K562 (cell line): Measurements from ENCODE around the gene EFHB. TPM values are rescaled to one million over a fixed set of nuclear protein-coding genes. Genes with fewer than 3 reads are reported as not detected.

ENCODE experiments used
- ATAC-seq: fragments of 200-7000 bp; cut with Tn5 transposase; 3 replicates; pipeline ENCODE4 v1.9.1; 2020; ENCODE audit warnings: moderate library complexity
- BruUV-seq: library from RNA; stranded (reverse); fragments of 400-500 nt; replicated peaks from 2 replicates; lab custom pipeline; 2021; lab: Mats Ljungman, UMichigan
- CTCF ChIA-PET: fragments of 300-600 bp; formaldehyde crosslinking; extraction: SDS; loops from one replicate; lab custom pipeline; 2021; ENCODE audit warnings: low intra/inter-chr PET ratio; lab: Yijun Ruan, JAX
- POLR2A ChIA-PET: fragments of 300-600, 350-650 bp; sonication (Branson Sonifier 250); formaldehyde crosslinking; extraction: SDS; loops from one replicate; lab custom pipeline; 2021; ENCODE audit warnings: antibody characterized with exemption, inconsistent platforms; lab: Yijun Ruan, JAX
- DNase-seq, 4 experiments: peaks; one replicate each; pipeline versions ENCODE4 v3.0.0 to v3.0.0-alpha.2; 2011 to 2018; ENCODE audit warnings: low spot score in 3 of 4, mixed read lengths in 3 of 4; ENCODE audit errors: extremely low read depth in 1 of 4
- FAIRE-seq: peaks from 2 replicates; lab custom pipeline; 2011; peaks lifted over from hg19 to GRCh38; lab: Jason Lieb, UNC
- H2AFZ ChIP-seq: 2 replicates; pipeline ENCODE4 v1.6.0; 2011; ENCODE audit warnings: low read depth, low read length, control low read depth, inconsistent platforms
- H3K27ac ChIP-seq: fragments of 200-600 bp; 3 replicates; pipeline ENCODE4 v1.8.0; 2011; ENCODE audit warnings: low read depth, mild to moderate bottlenecking, control low read depth, inconsistent platforms, low read length, moderate library complexity, mixed read lengths; ENCODE audit errors: extremely low read depth
- H3K27me3 ChIP-seq, 2 experiments: fragments of 300-600 bp in 1 of 2; 2 replicates in 1 of 2; 3 replicates in 1 of 2; pipeline versions ENCODE4 v1.6.0 to v1.8.0; 2011; ENCODE audit warnings: inconsistent platforms in 2 of 2, low read length in 2 of 2, mild to moderate bottlenecking in 1 of 2, mixed read lengths in 1 of 2, moderate library complexity in 1 of 2; ENCODE audit not compliant: control insufficient read depth in 2 of 2, insufficient read depth in 2 of 2
- H3K36me3 ChIP-seq: fragments of 300-600 bp; 3 replicates; pipeline ENCODE4 v1.8.0; 2011; ENCODE audit warnings: mild to moderate bottlenecking, low read length, inconsistent platforms; ENCODE audit not compliant: control insufficient read depth, insufficient read depth
- H3K4me1 ChIP-seq, 2 experiments: fragments of 200-600 bp in 1 of 2; replicated peaks in 1 of 2; 2 replicates in 1 of 2; 3 replicates in 1 of 2; pipeline versions ENCODE4 v1.5.1 to v1.8.0; 2011; ENCODE audit warnings: inconsistent platforms in 2 of 2, low read length in 2 of 2, mild to moderate bottlenecking in 1 of 2, mixed read lengths in 1 of 2, moderate library complexity in 1 of 2; ENCODE audit not compliant: control insufficient read depth in 2 of 2, insufficient read depth in 2 of 2
- H3K4me2 ChIP-seq: 2 replicates; pipeline ENCODE4 v1.6.1; 2011; ENCODE audit warnings: low read length, control low read depth, inconsistent platforms, mixed read lengths; ENCODE audit not compliant: insufficient read depth
- H3K4me3 ChIP-seq: fragments of 200-600 bp; sonication (generic), shearing (Covaris generic); 2 replicates; pipeline ENCODE4 v1.5.1; 2016; ENCODE audit warnings: control low read depth, inconsistent platforms
- H3K79me2 ChIP-seq: fragments of 200-600 bp; 3 replicates; pipeline ENCODE4 v1.8.0; 2011; ENCODE audit warnings: low read length, inconsistent platforms; ENCODE audit not compliant: control insufficient read depth, insufficient read depth
- H3K9ac ChIP-seq, 2 experiments: 2 replicates each; pipeline versions ENCODE4 v1.6.0 to v1.6.1; 2011; ENCODE audit warnings: low read depth in 2 of 2, low read length in 2 of 2, control low read depth in 1 of 2, inconsistent platforms in 1 of 2, mild to moderate bottlenecking in 1 of 2, mixed read lengths in 1 of 2; ENCODE audit not compliant: insufficient read depth in 1 of 2
- H3K9me1 ChIP-seq: one replicate; pipeline ENCODE4 v1.6.0; 2011; ENCODE audit warnings: inconsistent platforms, mild to moderate bottlenecking, low read length, moderate library complexity; ENCODE audit not compliant: control insufficient read depth, insufficient read depth
- H3K9me3 ChIP-seq: replicated peaks from 2 replicates; pipeline ENCODE4 v1.5.1; 2011; ENCODE audit warnings: low read depth, low read length, inconsistent platforms; ENCODE audit not compliant: control insufficient read depth, insufficient read depth
- H4K20me1 ChIP-seq: replicated peaks from 2 replicates; pipeline ENCODE4 v1.6.1; 2011; ENCODE audit warnings: low read length, inconsistent platforms, mixed read lengths; ENCODE audit not compliant: control insufficient read depth, insufficient read depth
- C11orf30 ChIP-seq: fragments of 450-650 bp; IDR thresholded peaks from 2 replicates; pipeline ENCODE4 v1.6.1; 2016; ENCODE audit warnings: low read depth, mild to moderate bottlenecking
- HDAC3 ChIP-seq: fragments of 450-650 bp; IDR thresholded peaks from 2 replicates; pipeline ENCODE4 v1.6.1; 2018; ENCODE audit warnings: borderline replicate concordance, mild to moderate bottlenecking, moderate library complexity; ENCODE audit not compliant: partially characterized antibody
- MTA2 ChIP-seq: fragments of 450-650 bp; IDR thresholded peaks from 2 replicates; pipeline ENCODE4 v1.6.1; 2016; ENCODE audit warnings: low read depth
- RBM17 ChIP-seq: fragments of 200-400 bp; formaldehyde crosslinking; IDR thresholded peaks from 2 replicates; pipeline ENCODE4 v1.6.1; 2017; ENCODE audit warnings: low read depth, mild to moderate bottlenecking, low read length, borderline replicate concordance
- ZNF121 ChIP-seq: sonication (generic); formaldehyde crosslinking; conservative IDR thresholded peaks from 2 replicates; pipeline ENCODE4 v1.8.0; 2022; ENCODE audit warnings: missing genetic modification reagents
- ZNF134 ChIP-seq: fragments of 250-450 bp; sonication (Bioruptor Pico); conservative IDR thresholded peaks from 2 replicates; pipeline ENCODE4 v1.4.0; 2020
- WGBS: fragments of 100-300 bp; shearing (Covaris generic); methylation state at CpG from one replicate; pipeline ENCODE4 v1.1.6; 2016; ENCODE audit warnings: low coverage, mixed read lengths; ENCODE audit not compliant: insufficient coverage; ENCODE audit errors: missing lambda C conversion rate; 5-methylcytosine and 5-hydroxymethylcytosine counted together
- in situ Hi-C: fragments of 300-500 bp; cut with MboI; formaldehyde crosslinking; loops from 4 replicates; pipeline ENCODE4 v1.15.0; 2018; ENCODE audit warnings: inconsistent platforms, mixed read lengths
- intact Hi-C: fragments of 100-400 bp; cut with micrococcal nuclease; formaldehyde crosslinking; loops from 2 replicates; pipeline ENCODE4 v1.14.2; 2022
- polyA plus RNA-seq, 8 experiments: library from polyadenylated mRNA; depleted of rRNA in 4 of 8; stranded (reverse) in 5 of 8; unstranded in 3 of 8; fragments of >200 nt; fragmentation: Nextera tagmentation in 2 of 8; fragmentation: Illumina TruSeq in 1 of 8; extraction: Ambion mirVana in 2 of 8; extraction: Trizol in 1 of 8; gene quantifications; 2 replicates each; pipeline versions ENCODE4 v1.2.1 to v1.2.3, GENCODE V29; 2011 to 2014; ENCODE audit warnings: inconsistent platforms in 1 of 8, missing spikeins in 1 of 8
- total RNA-seq, 7 experiments: library from RNA; depleted of rRNA in 6 of 7; stranded (reverse); fragments of >200 nt in 6 of 7; fragmentation: Illumina TruSeq in 2 of 7; extraction: Trizol in 2 of 7; gene quantifications; 2 replicates each; pipeline versions ENCODE4 v1.2.1 to v1.2.3, GENCODE V29; 2011 to 2021; ENCODE audit warnings: low replicate concordance in 1 of 7
- TF ChIP-seq, protein P1 (sequence below), 2 experiments: fragments of 450-650 bp; IDR thresholded peaks; 2 replicates each; pipeline ENCODE4 v1.6.1; 2016; ENCODE audit warnings: mild to moderate bottlenecking in 2 of 2, borderline replicate concordance in 1 of 2, low read depth in 1 of 2, moderate library complexity in 1 of 2
- TF ChIP-seq, protein P2 (sequence below): fragments of 250-450 bp; sonication (Bioruptor Pico); IDR thresholded peaks from 2 replicates; pipeline ENCODE4 v1.5.0; 2021
- TF ChIP-seq, protein P3 (sequence below): fragments of 250-450 bp; sonication (Bioruptor Pico); IDR thresholded peaks from 2 replicates; pipeline ENCODE4 v1.9.0; 2021; ENCODE audit warnings: mild to moderate bottlenecking, inconsistent platforms

EFHB gene
- total and polyA plus RNA-seq, 9 of the 15 experiments (the other 6 are each of a cell fraction or from before 2014, with no cell fraction given) = 1.5 to 4.0 (median 1.8) TPM

DNA sequence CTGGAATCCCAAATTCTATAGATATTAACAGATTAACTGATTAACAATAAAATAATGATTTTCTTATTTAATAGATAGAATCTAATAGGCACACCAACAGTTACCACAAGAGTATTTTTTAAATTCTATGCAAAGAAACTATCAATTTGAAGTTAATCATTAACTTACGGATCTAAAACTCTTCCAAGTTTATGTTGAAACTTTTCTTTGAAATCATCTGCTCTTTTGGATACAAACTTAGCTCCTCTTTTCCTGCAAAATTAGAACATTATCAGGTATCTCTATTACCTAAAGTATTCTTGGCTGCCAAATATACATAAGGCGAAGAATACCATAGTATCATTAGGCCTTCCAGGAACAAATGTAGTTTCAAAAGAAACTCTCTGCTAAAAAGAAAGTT, 34.8 kb downstream of the EFHB start:
- POLR2A ChIA-PET = interaction anchor here (0.6 to 3.0 kb wide), 2 partner anchors 11 to 51 kb away, joined by 3 to 12 read pairs; no protein-coding TSS in a partner anchor
- 86% methylated on average over 2 of the region's 2 CpGs for WGBS
- in situ Hi-C loops = no loop called here
- no peak overlapping the region for H3K4me2 ChIP-seq
- CTCF ChIA-PET = no interaction called here
- no peaks in the 10 kb centered on the region; a peak in 1 of 5 replicates for H3K4me1 ChIP-seq
- H3K9me3 ChIP-seq = no peaks in the 10 kb centered on the region
- no peak overlapping the region for H2AFZ ChIP-seq
- no peaks in the 10 kb centered on the region for H3K27me3 ChIP-seq
- H4K20me1 ChIP-seq = no peaks in the 10 kb centered on the region
- H3K79me2 ChIP-seq = no peaks in the 10 kb centered on the region
- intact Hi-C loops = no loop called here
- no peak overlapping the region for H3K27ac ChIP-seq
- no peak overlapping the region for H3K4me3 ChIP-seq
- BruUV-seq = no TSS peak
- no peak for ATAC-seq
- no peak overlapping the region for H3K9ac ChIP-seq
- no peak for DNase-seq
- no peak for FAIRE-seq
- no peaks in the 10 kb centered on the region for H3K36me3 ChIP-seq
- TF ChIP-seq ZNF121 = no peak
- no peak for TF ChIP-seq RBM17
- no peak for TF ChIP-seq C11orf30
- TF ChIP-seq, protein P1, sequence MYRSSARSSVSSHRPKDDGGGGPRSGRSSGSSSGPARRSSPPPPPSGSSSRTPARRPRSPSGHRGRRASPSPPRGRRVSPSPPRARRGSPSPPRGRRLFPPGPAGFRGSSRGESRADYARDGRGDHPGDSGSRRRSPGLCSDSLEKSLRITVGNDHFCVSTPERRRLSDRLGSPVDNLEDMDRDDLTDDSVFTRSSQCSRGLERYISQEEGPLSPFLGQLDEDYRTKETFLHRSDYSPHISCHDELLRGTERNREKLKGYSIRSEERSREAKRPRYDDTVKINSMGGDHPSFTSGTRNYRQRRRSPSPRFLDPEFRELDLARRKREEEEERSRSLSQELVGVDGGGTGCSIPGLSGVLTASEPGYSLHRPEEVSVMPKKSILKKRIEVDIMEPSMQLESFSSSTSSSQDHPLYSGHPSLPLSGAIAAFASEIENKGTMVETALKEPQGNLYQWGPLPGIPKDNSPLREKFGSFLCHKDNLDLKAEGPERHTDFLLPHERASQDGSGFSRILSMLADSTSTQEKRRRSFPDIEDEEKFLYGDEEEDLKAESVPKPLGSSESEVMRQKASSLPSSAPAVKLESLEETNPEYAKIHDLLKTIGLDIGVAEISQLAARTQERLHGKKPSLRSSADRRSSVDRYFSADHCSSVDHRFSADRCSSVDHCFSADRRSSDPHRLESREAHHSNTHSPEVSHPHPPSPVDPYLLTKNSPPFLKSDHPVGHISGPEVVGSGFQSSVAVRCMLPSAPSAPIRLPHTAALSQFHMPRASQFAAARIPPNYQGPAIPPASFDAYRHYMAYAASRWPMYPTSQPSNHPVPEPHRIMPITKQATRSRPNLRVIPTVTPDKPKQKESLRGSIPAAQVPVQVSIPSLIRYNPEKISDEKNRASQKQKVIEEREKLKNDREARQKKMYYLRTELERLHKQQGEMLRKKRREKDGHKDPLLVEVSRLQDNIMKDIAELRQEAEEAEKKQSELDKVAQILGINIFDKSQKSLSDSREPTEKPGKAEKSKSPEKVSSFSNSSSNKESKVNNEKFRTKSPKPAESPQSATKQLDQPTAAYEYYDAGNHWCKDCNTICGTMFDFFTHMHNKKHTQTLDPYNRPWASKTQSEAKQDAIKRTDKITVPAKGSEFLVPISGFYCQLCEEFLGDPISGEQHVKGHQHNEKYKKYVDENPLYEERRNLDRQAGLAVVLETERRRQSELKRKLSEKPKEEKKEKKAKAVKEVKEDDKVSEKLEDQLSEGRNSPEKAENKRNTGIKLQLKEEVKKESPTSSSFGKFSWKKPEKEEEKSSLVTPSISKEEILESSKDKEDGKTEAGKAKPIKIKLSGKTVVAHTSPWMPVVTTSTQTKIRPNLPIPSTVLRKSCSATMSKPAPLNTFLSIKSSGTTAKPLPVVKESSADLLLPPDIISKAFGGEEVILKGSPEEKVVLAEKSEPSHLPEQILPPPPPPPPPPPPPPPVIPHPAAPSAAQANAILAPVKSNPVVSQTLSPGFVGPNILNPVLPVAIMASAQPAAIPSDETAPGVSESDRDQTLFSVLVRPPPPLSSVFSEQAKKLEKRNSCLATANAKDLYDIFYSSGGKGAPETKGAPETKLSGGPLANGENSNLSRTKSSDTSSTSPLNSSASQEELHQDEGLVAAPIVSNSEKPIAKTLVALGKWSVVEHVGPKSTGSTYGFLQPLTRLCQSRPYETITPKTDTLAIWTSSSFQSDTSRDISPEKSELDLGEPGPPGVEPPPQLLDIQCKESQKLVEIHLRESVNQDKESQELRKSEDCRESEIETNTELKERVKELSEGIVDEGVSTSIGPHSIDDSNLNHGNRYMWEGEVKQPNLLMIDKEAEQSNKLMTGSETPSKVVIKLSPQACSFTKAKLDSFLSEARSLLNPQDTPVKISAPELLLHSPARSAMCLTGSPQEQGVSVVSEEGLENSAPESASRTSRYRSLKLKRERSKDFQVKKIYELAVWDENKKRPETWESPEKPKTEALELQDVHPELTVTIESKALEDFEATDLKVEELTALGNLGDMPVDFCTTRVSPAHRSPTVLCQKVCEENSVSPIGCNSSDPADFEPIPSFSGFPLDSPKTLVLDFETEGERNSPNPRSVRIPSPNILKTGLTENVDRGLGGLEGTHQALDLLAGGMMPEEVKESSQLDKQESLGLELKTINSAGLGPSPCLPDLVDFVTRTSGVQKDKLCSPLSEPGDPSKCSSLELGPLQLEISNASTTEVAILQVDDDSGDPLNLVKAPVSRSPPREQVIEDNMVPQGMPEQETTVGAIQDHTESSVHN (IDR thresholded peaks at IDR 0.05; ENCODE audit: borderline replicate concordance in 1 of 2, low read depth in 1 of 2) = no peak
- TF ChIP-seq ZNF134 = no peak
- no peak for TF ChIP-seq HDAC3
- TF ChIP-seq MTA2 = no peak
- TF ChIP-seq, protein P2, sequence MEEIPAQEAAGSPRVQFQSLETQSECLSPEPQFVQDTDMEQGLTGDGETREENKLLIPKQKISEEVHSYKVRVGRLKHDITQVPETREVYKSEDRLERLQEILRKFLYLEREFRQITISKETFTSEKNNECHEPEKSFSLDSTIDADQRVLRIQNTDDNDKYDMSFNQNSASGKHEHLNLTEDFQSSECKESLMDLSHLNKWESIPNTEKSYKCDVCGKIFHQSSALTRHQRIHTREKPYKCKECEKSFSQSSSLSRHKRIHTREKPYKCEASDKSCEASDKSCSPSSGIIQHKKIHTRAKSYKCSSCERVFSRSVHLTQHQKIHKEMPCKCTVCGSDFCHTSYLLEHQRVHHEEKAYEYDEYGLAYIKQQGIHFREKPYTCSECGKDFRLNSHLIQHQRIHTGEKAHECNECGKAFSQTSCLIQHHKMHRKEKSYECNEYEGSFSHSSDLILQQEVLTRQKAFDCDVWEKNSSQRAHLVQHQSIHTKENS = no peak
- TF ChIP-seq, protein P3, sequence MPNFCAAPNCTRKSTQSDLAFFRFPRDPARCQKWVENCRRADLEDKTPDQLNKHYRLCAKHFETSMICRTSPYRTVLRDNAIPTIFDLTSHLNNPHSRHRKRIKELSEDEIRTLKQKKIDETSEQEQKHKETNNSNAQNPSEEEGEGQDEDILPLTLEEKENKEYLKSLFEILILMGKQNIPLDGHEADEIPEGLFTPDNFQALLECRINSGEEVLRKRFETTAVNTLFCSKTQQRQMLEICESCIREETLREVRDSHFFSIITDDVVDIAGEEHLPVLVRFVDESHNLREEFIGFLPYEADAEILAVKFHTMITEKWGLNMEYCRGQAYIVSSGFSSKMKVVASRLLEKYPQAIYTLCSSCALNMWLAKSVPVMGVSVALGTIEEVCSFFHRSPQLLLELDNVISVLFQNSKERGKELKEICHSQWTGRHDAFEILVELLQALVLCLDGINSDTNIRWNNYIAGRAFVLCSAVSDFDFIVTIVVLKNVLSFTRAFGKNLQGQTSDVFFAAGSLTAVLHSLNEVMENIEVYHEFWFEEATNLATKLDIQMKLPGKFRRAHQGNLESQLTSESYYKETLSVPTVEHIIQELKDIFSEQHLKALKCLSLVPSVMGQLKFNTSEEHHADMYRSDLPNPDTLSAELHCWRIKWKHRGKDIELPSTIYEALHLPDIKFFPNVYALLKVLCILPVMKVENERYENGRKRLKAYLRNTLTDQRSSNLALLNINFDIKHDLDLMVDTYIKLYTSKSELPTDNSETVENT (CRISPR knock-in tag) = no peak
- no peaks in the 10 kb centered on the region for H3K9me1 ChIP-seq
